Coronary artery (tissue), 2 donors: ENCODE measurements around the gene KRT84.

Experiments used
- DNase-seq: peaks from one replicate; pipeline ENCODE4 v3.0.0-alpha.2; 2017; ENCODE audit warnings: low spot score
- H3K27ac ChIP-seq, 2 donors: fragments of 200-600 bp; sonication (generic); one replicate each; pipeline ENCODE4 v1.5.1; 2016 to 2019
- H3K4me3 ChIP-seq: fragments of 200-600 bp; sonication (generic); 2 replicates; pipeline ENCODE4 v1.5.1; 2016; ENCODE audit warnings: mild to moderate bottlenecking, moderate library complexity
- CTCF ChIP-seq: fragments of 200-600 bp; sonication (generic); IDR thresholded peaks from one replicate; pipeline ENCODE4 v1.5.1; 2019; ENCODE audit warnings: antibody characterized with exemption

Gene KRT84

GRCh38 chr12:52427083-52427482 lies 41.6 kb upstream of the KRT84 start:
- TF ChIP-seq CTCF: no peak
- no peak overlapping the region for H3K4me3 ChIP-seq
- no peak for DNase-seq

GRCh38 chr12:52426034-52426433 lies 40.6 kb upstream of the KRT84 start:
- H3K27ac ChIP-seq: no peak overlapping the region
- no peak for DNase-seq
- no peak overlapping the region for H3K4me3 ChIP-seq
- no peak for TF ChIP-seq CTCF

More at GRCh38 chr12:52427083-52427482, 41.6 kb upstream of the KRT84 start:
- no peak overlapping the region for H3K27ac ChIP-seq

GRCh38 chr12:52425466-52425865 lies 40.0 kb upstream of the KRT84 start:
- no peak overlapping the region for H3K27ac ChIP-seq
- no peak for DNase-seq
- TF ChIP-seq CTCF: no peak
- H3K4me3 ChIP-seq: no peak overlapping the region

GRCh38 chr12:52423661-52424500 lies 38.4 kb upstream of the KRT84 start:
- TF ChIP-seq CTCF: no peak
- no peak for DNase-seq
- Histone ChIP-seq H3K4me3 (no peak overlapping the region), H3K27ac (peak overlapping the region in 1 of 2 donors; percentile 26)

GRCh38 chr12:52423035-52423434 lies 37.6 kb upstream of the KRT84 start:
- Histone ChIP-seq H3K4me3 (no peak overlapping the region), H3K27ac (peak overlapping the region in 1 of 2 donors; percentile 26)
- TF ChIP-seq CTCF: no peak
- no peak for DNase-seq

GRCh38 chr12:52419656-52420055 lies 34.2 kb upstream of the KRT84 start:
- Histone ChIP-seq H3K27ac (no peak overlapping the region), H3K4me3 (no peak overlapping the region)
- DNase-seq: no peak
- no peak for TF ChIP-seq CTCF

- no peak for DNase-seq
- no peak overlapping the region for H3K4me3 ChIP-seq
- H3K27ac ChIP-seq: no peak overlapping the region
- no peak for TF ChIP-seq CTCF
Measured at GRCh38 chr12:52418576-52419110, 33.2 kb upstream of the KRT84 start.
